ENCODE data around the gene ZNF764. TPM values are rescaled to one million over a fixed set of nuclear protein-coding genes. Genes with fewer than 3 reads are reported as not detected.
A peak's percentile ranks its signal among the peaks of the same experiment; 100 is the strongest.

Gene ZNF764
- total RNA-seq (ENCODE audit: low replicate concordance) = 3.6 and 12.6 TPM in 2 replicates

DNA sequence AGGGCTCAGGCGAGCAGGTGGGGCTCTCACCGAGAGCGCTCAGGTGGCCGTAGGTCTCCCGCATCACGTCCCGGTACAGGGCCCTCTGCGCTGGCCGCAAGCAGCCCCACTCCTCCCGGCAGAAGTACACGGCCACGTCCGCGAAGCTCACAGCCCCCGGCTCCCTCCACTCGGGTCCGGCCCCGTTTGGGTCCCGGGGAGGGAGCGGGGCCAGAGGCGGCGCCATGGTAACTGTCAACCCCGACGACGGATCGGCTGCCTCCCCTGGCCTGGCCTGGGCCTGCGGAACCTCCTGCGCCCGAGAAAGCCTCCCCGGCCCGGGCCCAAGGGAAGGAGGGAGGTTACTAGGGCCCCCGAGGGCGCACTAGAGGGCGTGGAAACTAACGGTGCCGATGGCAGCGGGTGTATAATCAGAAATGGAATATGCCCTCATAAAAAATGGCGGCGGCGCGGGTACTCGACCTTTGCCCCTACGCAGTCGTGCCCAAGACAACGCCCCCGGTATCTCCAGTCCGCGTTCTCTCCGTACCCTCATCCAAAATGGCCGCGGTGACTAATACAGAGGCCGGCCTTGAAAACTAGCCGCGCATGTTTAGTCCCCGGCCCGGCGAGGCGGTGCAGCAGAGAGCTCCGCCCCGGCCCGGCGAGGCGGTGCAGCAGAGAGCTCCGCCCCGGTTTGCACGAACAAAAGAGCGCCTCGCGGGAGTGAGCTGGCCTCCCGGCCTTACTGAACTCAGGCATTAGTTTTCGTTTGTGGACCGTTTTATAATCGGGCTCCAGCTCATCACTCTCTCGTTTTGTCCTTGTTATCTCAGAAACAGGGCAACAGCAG is at the start of gene ZNF764:
Gene ZNF764, minus strand, starts transcription at position 418 of the 832 bp plus-strand sequence. Its CDS starts 192 bp downstream, at position 226.
- H3K4me1 ChIP-seq = no peaks in the 10 kb centered on the region
- peak within 1 kb of the TSS; percentile 94 for H3K4me3 ChIP-seq
- peak within 1 kb of the TSS; percentile 89 for H3K4me3 Mint-ChIP-seq
- H3K27ac Mint-ChIP-seq = peak within 1 kb of the TSS; percentile 99
- H3K9me3 Mint-ChIP-seq = peaks cover 2% of the 10 kb centered on the region
- peak within 1 kb of the TSS; percentile 86 for H3K9ac ChIP-seq
- peak within 1 kb of the TSS; percentile 85 for H3K27ac ChIP-seq
- H3K9me3 ChIP-seq (ENCODE audit: low read depth) = no peaks in the 10 kb centered on the region
- H4K20me1 ChIP-seq (ENCODE audit: low read depth) = no peaks in the 10 kb centered on the region
- peak within 1 kb of the TSS; percentile 81 for H3K4me2 ChIP-seq
- no peaks in the 10 kb centered on the region for H3K36me3 ChIP-seq
- DNase-seq (ENCODE audit: low spot score) = peak; percentile 98
- H3K36me3 Mint-ChIP-seq = peaks cover 17% of the 10 kb centered on the region
- H2AFZ ChIP-seq (replicated peaks) = peak within 1 kb of the TSS; percentile 90
- H3F3A ChIP-seq (ENCODE audit: low read depth) = peaks cover 24% of the 10 kb centered on the region
- peaks cover 22% of the 10 kb centered on the region for H3K79me2 ChIP-seq (ENCODE audit: low read depth)
- TF ChIP-seq CTCF (IDR thresholded peaks at IDR 0.05) = no peak
- TF ChIP-seq EZH2phosphoT487 (IDR thresholded peaks at IDR 0.05) = no peak
- TF ChIP-seq EZH2 (IDR thresholded peaks at IDR 0.05) = no peak
- H3K4me1 Mint-ChIP-seq = peaks cover 18% of the 10 kb centered on the region
- H3K27me3 Mint-ChIP-seq (ENCODE audit: insufficient read depth, low read depth) = peaks cover 6% of the 10 kb centered on the region
- peaks cover 15% of the 10 kb centered on the region for H3K27me3 ChIP-seq

- no peaks in the 10 kb centered on the region for H3K4me1 ChIP-seq
- H3K4me2 ChIP-seq = no peak overlapping the region
- TF ChIP-seq EZH2phosphoT487 (IDR thresholded peaks at IDR 0.05) (no peak), EZH2 (IDR thresholded peaks at IDR 0.05) (no peak), CTCF (IDR thresholded peaks at IDR 0.05) (no peak)
- H3K9me3 ChIP-seq (ENCODE audit: low read depth) = no peaks in the 10 kb centered on the region
- H2AFZ ChIP-seq (replicated peaks) = no peak overlapping the region
- no peaks in the 10 kb centered on the region for H4K20me1 ChIP-seq (ENCODE audit: low read depth)
- H3K9ac ChIP-seq = no peak overlapping the region
- DNase-seq (ENCODE audit: low spot score) = no peak
- H3K79me2 ChIP-seq (ENCODE audit: low read depth) = peaks cover 31% of the 10 kb centered on the region
- no peak overlapping the region for H3K4me3 ChIP-seq
- peaks cover 5% of the 10 kb centered on the region for H3K4me1 Mint-ChIP-seq
- H3F3A ChIP-seq (ENCODE audit: low read depth) = peaks cover 15% of the 10 kb centered on the region
- no peak overlapping the region for H3K27ac Mint-ChIP-seq
- peaks cover 26% of the 10 kb centered on the region for H3K36me3 Mint-ChIP-seq
- no peak overlapping the region for H3K27ac ChIP-seq
- H3K4me3 Mint-ChIP-seq = no peak overlapping the region
- H3K9me3 Mint-ChIP-seq = peaks cover under 1% of the 10 kb centered on the region
- H3K27me3 ChIP-seq = no peaks in the 10 kb centered on the region
- peaks cover 2% of the 10 kb centered on the region for H3K27me3 Mint-ChIP-seq (ENCODE audit: insufficient read depth, low read depth)
- H3K36me3 ChIP-seq = no peaks in the 10 kb centered on the region
These were observed 47.8 kb upstream of the ZNF764 start for GRCh38 chr16:30606004-30606403.

DNA sequence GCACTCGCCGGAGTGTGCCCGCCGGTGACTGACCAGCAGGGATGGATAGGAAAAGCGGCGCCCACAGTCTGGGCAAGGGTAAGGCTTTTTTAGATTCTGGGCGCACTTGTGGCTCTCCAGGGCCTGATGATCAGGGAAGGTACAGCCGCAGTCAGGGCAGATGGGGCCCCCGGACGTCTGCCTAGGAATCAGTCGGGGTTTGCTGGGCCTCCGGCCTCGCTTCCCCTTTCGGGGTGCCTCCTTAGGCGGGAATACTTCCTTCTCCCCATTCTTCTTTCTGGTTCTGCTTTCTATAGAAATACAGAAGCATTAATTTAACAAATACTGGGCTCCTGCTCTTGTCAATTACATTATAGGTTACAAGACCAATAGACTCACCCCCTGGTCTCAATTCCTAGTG is 47.0 kb upstream of the ZNF764 start:
- Mint-ChIP-seq H3K27me3 (ENCODE audit: insufficient read depth, low read depth) (no peaks in the 10 kb centered on the region), H3K36me3 (peaks cover 30% of the 10 kb centered on the region), H3K4me3 (peak overlapping the region; percentile 22), H3K4me1 (peaks cover under 1% of the 10 kb centered on the region), H3K27ac (no peak overlapping the region), H3K9me3 (peaks cover 4% of the 10 kb centered on the region)
- DNase-seq (ENCODE audit: low spot score) = no peak
- H3K9ac ChIP-seq = no peak overlapping the region
- no peak overlapping the region for H3K4me2 ChIP-seq
- H3K36me3 ChIP-seq = no peaks in the 10 kb centered on the region
- no peak overlapping the region for H3K4me3 ChIP-seq
- H3K4me1 ChIP-seq = no peaks in the 10 kb centered on the region
- no peak overlapping the region for H3K27ac ChIP-seq
- peaks cover 31% of the 10 kb centered on the region for H3K79me2 ChIP-seq (ENCODE audit: low read depth)
- H3K9me3 ChIP-seq (ENCODE audit: low read depth) = no peaks in the 10 kb centered on the region
- peaks cover 13% of the 10 kb centered on the region for H3F3A ChIP-seq (ENCODE audit: low read depth)
- no peaks in the 10 kb centered on the region for H3K27me3 ChIP-seq
- no peak overlapping the region for H2AFZ ChIP-seq (replicated peaks)
- TF ChIP-seq EZH2phosphoT487 (IDR thresholded peaks at IDR 0.05) (no peak), CTCF (IDR thresholded peaks at IDR 0.05) (no peak), EZH2 (IDR thresholded peaks at IDR 0.05) (no peak)
- no peaks in the 10 kb centered on the region for H4K20me1 ChIP-seq (ENCODE audit: low read depth)
